Stomach smooth muscle (tissue), 2 donors: ENCODE results near the gene OSBPL1A.

Experiments used
- H3K27ac ChIP-seq: one replicate; pipeline ENCODE4 v1.7.0; 2013; ENCODE audit warnings: mild to moderate bottlenecking, low read length, inconsistent platforms
- H3K27me3 ChIP-seq, 2 donors: one replicate each; pipeline ENCODE4 v1.7.0; 2013; ENCODE audit warnings: low read length in 2 of 2; ENCODE audit not compliant: insufficient read depth in 2 of 2, control insufficient read depth in 1 of 2
- H3K36me3 ChIP-seq, 2 donors: one replicate each; pipeline ENCODE4 v1.7.0; 2013; ENCODE audit warnings: low read length in 2 of 2; ENCODE audit not compliant: control insufficient read depth in 2 of 2, insufficient read depth in 2 of 2
- H3K4me1 ChIP-seq: one replicate; pipeline ENCODE4 v1.7.0; 2013; ENCODE audit warnings: low read length; ENCODE audit not compliant: control insufficient read depth, insufficient read depth
- H3K4me3 ChIP-seq, 2 donors: one replicate each; pipeline ENCODE4 v1.7.0; 2013; ENCODE audit warnings: low read length in 2 of 2
- H3K9ac ChIP-seq, 2 donors: one replicate each; pipeline ENCODE4 v1.7.0; 2013; ENCODE audit warnings: low read length in 2 of 2, mild to moderate bottlenecking in 1 of 2
- H3K9me3 ChIP-seq, 2 donors: one replicate each; pipeline ENCODE4 v1.7.0; 2013; ENCODE audit warnings: low read length in 2 of 2; ENCODE audit not compliant: control insufficient read depth in 2 of 2
- donor health status: healthy.
- donor health status: Pancreatic carcinoma.

Gene OSBPL1A

DNA sequence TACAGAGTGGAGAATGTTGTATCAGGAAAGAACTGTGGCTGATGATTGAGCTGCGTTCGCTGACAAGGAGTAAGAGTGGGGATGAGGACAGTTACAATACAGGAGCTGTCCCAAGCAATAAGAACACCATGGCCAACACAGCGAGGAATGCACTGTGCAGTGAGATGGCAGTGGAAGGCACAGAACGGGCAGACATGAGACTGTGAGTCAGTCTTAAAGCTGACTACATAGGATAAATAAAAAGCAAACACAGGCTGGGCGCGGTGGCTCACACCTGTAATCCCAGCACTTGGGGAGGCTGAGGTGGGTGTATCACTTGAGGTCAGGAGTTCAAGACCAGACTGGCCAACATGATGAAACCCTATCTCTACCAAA lies 169.0 kb downstream of the OSBPL1A start:
- Histone ChIP-seq H3K4me1 (peaks cover 8% of the 10 kb centered on the region), H3K9ac (no peak overlapping the region)

DNA sequence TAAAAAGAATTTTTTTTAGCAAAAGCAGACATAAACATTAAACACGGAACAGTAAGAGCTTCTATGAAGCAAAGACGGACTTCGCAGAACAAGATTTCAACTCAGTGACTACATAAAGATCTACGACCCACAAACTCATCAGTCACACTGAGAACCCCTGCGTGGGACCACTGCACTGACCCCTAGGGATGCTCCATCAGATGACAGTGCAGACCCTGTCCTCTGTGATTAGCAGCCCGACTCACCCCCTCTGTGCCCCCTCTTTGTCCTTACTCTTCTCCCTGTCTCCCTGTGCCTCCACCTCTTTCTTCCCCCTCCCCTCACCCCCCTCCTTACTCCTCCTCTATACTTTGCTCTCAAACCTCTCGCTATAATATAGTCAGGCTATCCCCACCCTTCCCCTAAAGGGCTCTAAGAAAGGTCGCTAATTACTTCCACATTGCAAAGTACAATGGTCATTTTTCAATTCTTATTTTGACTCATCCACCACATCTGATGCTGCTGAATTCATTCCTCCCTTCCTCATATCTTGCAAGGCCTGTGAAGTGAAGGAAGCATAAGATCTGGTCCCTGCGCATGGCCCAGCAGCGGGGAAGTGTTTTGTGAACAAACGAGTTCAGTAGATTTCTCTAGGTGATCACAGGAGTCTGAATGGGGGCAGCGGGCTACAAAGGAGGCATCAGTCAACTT lies 169.5 kb downstream of the OSBPL1A start:
- Histone ChIP-seq H3K9me3 (no peaks in the 10 kb centered on the region), H3K27me3 (no peaks in the 10 kb centered on the region), H3K4me1 (peaks cover 8% of the 10 kb centered on the region), H3K9ac (no peak overlapping the region), H3K4me3 (no peak overlapping the region), H3K36me3 (no peaks in the 10 kb centered on the region), H3K27ac (no peak overlapping the region)

More for the DNA sequence above, 169.0 kb downstream of the OSBPL1A start:
- no peaks in the 10 kb centered on the region for H3K9me3 ChIP-seq
- H3K4me3 ChIP-seq: no peak overlapping the region
- H3K27ac ChIP-seq: no peak overlapping the region
- no peaks in the 10 kb centered on the region for H3K36me3 ChIP-seq
- H3K27me3 ChIP-seq: no peaks in the 10 kb centered on the region

DNA sequence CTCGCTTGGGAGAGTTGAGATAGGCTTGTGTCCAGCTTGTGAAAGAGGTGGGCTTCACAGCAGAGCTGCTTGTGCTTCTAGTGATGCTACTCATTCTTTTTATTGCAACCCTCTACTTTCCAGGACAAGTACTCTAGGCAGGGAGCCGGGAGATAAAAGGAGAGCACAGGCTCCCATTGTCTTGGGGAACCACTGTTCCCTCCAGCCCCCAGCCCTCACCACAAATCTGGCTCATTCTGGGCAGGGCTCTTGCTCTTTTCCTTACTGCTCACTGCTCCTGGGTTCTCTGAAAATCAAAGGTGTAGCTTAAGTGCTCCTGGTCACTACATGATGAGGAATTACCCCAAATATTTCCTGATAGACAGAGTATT lies 177.3 kb downstream of the OSBPL1A start:
- no peaks in the 10 kb centered on the region for H3K4me1 ChIP-seq
- H3K4me3 ChIP-seq: no peak overlapping the region

DNA sequence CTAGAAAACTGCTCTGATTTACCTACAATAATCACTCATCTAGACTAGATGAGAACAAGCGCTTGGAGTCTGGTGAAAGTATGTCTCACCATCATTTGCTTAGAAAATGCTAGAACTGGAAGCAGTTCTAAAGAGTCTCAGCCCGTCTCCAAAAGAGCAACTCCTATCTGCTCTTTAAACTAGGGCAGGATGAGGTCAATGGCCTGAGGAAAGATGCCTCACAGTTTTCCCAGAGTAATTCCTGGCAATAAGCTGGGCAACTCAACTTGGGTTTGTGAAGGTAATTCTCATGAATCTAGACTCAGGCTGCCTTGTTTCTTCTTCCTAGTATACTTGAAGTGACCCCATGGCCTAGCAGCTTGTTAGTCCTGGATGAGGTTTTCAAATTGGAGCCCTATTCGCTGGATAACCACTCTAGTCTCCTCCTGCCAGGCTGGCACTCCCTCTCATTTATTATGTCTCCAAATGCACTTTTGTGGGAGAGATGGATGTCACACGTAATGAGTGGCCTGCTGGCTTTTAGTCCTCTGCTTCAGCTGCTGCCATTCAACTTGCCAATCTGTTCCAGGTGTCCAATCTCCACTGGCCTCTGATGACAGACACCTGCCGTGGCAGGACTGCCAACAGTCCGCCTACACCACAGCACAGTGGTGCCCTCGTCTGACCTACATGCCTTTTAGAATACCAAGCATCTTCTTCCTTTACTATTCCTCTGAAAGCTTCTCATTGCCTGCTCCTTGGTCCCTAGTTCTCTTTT lies 177.9 kb downstream of the OSBPL1A start:
- Histone ChIP-seq H3K27ac (no peak overlapping the region), H3K9me3 (no peaks in the 10 kb centered on the region), H3K27me3 (no peaks in the 10 kb centered on the region), H3K9ac (no peak overlapping the region), H3K4me3 (no peak overlapping the region), H3K4me1 (no peaks in the 10 kb centered on the region), H3K36me3 (no peaks in the 10 kb centered on the region)

More for the DNA sequence above, 177.3 kb downstream of the OSBPL1A start:
- H3K27ac ChIP-seq: no peak overlapping the region
- no peaks in the 10 kb centered on the region for H3K9me3 ChIP-seq
- H3K9ac ChIP-seq: no peak overlapping the region
- H3K27me3 ChIP-seq: no peaks in the 10 kb centered on the region
- no peaks in the 10 kb centered on the region for H3K36me3 ChIP-seq

DNA sequence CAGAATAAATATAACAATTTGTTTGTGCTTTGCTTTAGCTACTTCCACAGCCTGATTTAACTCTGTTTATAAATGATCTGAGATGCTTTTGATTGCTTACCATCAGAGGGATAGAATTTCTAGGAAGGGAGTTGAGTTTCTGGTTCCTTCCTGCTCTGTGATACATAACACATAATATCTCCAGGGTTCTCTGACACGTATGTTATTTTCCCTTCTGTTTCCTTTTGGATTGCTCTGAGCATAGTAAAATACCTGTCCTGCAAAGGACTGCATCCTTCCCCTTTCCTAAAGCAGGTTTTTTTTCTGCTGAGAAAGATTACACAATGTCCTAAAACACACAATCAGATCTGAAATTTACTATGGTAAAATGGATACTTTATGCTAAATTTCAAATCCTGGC lies 182.7 kb downstream of the OSBPL1A start:
- H3K36me3 ChIP-seq: no peaks in the 10 kb centered on the region
- H3K27me3 ChIP-seq: no peaks in the 10 kb centered on the region
- no peak overlapping the region for H3K27ac ChIP-seq
- no peak overlapping the region for H3K9ac ChIP-seq
- H3K9me3 ChIP-seq: no peaks in the 10 kb centered on the region
- no peak overlapping the region for H3K4me3 ChIP-seq
- peaks cover 6% of the 10 kb centered on the region for H3K4me1 ChIP-seq

DNA sequence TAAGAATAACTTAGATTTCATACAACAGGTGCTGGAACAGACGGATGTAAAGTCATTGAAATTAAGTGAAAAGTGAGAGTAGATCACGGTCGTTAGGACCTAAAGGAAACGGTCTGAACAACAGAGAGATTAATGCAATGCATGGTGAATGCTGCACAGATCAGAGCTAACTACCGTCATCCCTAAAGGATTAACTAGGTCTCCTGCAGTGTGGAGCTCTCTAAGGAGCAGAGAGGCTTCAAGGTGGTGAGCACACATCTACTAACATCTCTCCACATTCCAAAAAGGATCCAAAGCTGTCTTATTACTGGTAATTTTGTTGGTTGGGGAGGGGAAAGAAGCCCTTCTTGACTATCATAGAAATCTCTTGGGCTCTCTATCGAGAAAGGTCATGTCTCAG lies 183.5 kb downstream of the OSBPL1A start:
- H3K36me3 ChIP-seq: no peaks in the 10 kb centered on the region
- H3K27ac ChIP-seq: peak overlapping the region; percentile 18
- H3K9me3 ChIP-seq: no peaks in the 10 kb centered on the region
- H3K4me3 ChIP-seq: no peak overlapping the region
- H3K9ac ChIP-seq: no peak overlapping the region
- H3K4me1 ChIP-seq: peaks cover 6% of the 10 kb centered on the region
- no peaks in the 10 kb centered on the region for H3K27me3 ChIP-seq

DNA sequence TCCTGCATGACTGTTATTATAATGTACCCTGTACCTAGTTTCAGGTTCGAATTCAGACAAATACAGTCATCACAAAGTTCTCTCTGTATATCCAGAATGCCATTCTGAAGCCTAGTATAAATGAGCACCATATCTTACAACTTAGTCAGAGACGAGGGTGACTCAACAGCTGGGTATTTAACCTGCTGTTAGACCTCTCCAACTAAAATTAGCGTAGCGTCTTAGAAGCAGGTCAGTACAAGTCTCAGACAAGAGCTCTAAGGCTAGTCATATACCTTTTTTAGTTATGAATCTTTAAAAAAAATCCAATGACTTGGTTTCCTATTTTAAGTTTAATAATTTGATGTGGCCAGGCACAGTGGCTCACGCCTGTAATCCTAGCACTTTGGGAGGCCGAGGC lies 184.7 kb downstream of the OSBPL1A start:
- no peaks in the 10 kb centered on the region for H3K36me3 ChIP-seq
- H3K4me3 ChIP-seq: no peak overlapping the region
- H3K27ac ChIP-seq: no peak overlapping the region
- H3K4me1 ChIP-seq: peaks cover 6% of the 10 kb centered on the region
- H3K9me3 ChIP-seq: no peaks in the 10 kb centered on the region
- H3K27me3 ChIP-seq: no peaks in the 10 kb centered on the region
- H3K9ac ChIP-seq: no peak overlapping the region

DNA sequence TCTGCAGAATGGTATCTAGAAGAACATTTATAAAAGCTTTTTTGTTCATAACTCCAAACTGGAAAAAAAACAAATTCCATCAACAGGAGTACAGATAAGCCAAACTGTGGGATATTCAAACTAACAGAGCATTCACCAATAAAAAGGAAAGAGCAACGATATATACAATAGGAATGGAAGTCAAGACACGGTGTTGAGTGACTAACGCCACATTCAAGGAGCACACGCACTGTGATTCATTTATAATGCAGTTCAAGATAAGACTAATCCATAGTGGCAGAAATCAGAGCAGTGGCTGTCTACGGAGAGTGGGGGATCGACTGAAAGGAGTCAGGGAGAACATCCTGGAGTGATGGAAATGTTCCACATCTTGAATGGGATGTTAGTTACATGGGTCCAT lies 188.1 kb downstream of the OSBPL1A start:
- Histone ChIP-seq H3K4me3 (no peak overlapping the region), H3K27me3 (no peaks in the 10 kb centered on the region), H3K27ac (no peak overlapping the region), H3K4me1 (peaks cover 5% of the 10 kb centered on the region), H3K9me3 (no peaks in the 10 kb centered on the region), H3K9ac (no peak overlapping the region), H3K36me3 (no peaks in the 10 kb centered on the region)

DNA sequence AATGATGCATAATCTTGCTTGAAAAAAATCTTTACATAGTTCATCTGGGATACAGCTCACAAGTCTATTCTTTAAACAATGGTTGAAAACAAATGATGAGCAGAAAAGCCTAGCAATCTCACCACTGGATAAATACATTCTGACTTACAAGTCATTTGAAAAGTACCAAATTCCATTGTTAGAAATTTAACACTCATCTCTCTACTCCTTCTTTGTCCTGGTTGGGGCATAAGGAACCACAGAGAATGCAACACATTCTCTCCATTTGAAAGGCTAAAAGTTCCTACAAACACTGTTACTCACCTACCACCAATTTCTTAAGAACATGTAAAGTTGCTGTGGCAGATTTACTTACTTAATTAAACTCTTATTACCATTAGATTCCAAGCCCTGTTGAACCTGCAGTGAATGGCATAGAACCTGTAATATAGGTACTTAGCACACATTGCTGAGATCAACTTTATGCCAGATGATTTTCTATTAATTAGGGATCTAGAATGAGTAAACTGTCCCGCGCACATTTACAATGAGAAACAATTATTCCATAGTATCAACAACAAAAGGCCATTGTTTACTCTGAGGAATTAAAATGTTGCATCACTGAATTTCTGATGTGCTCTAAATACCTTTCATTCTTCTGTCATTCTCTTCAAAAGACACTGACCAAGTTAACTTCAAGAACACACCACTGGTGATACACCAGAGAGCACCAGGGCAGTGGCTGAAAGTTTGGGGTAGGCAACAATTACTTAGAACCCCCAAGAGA lies 189.2 kb downstream of the OSBPL1A start:
- no peak overlapping the region for H3K4me3 ChIP-seq
- no peaks in the 10 kb centered on the region for H3K4me1 ChIP-seq
- no peak overlapping the region for H3K9ac ChIP-seq
- H3K27ac ChIP-seq: no peak overlapping the region
- no peaks in the 10 kb centered on the region for H3K36me3 ChIP-seq
- H3K27me3 ChIP-seq: no peaks in the 10 kb centered on the region
- H3K9me3 ChIP-seq: no peaks in the 10 kb centered on the region

DNA sequence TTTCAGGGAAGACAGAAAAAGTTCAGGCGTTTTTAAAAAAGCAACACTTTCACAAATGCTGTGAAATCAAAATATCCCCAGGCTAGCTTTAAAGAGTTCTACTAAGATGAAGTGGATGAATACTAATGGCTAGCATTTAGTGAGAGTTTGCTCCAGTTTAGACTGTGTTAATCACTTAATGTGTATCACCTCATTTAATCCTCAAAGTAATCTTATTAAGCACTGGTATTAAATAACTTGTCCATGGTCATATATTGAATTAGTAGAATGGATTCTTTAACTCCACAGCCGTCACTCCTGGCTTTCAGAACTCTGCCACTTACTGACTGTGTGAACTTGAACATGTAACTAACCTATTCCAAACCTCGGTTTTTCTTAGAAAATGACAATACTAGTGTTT lies 192.7 kb downstream of the OSBPL1A start:
- Histone ChIP-seq H3K27ac (no peak overlapping the region), H3K9me3 (no peaks in the 10 kb centered on the region), H3K27me3 (no peaks in the 10 kb centered on the region), H3K4me3 (no peak overlapping the region), H3K9ac (no peak overlapping the region), H3K4me1 (peaks cover 5% of the 10 kb centered on the region), H3K36me3 (no peaks in the 10 kb centered on the region)
